Transverse colon (tissue), 3 donors: ENCODE measurements around the gene TFCP2L1.

Experiments used
- POLR2A ChIP-seq: fragments of 450-650 bp; IDR thresholded peaks from one replicate; pipeline ENCODE4 v1.6.1; 2016; ENCODE audit warnings: antibody characterized with exemption, mild to moderate bottlenecking, moderate library complexity
- TF ChIP-seq, protein P1 (sequence below), 5 experiments: fragments of 200-600 bp in 3 of 5; fragments of 450-650 bp in 2 of 5; sonication (generic) in 3 of 5; IDR thresholded peaks; 1 replicate in 2 of 5; 2 replicates in 3 of 5; pipeline ENCODE4 v1.5.1; 2016 to 2017; ENCODE audit warnings: antibody characterized with exemption in 5 of 5, inconsistent platforms in 3 of 5, mild to moderate bottlenecking in 2 of 5, moderate library complexity in 1 of 5

DNA sequence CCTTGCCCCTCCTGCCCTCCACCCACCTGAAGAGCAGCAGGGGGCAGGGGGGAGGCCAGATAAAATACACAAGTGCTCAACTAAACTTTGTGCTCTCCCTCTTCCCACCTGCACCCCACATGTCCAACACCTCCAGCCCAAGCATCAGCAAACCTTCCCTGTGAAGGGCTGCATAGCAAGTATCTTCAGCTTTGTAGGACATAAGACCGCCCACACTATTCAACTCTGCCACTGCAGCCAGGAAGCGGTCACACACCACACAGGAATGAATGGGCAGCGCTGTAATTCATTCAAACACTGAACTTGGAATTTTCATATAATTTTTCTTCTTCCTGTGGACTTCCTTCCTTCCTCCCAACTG, 27.5 kb downstream of the TFCP2L1 start:
- no peak for TF ChIP-seq POLR2A
- TF ChIP-seq, protein P1, sequence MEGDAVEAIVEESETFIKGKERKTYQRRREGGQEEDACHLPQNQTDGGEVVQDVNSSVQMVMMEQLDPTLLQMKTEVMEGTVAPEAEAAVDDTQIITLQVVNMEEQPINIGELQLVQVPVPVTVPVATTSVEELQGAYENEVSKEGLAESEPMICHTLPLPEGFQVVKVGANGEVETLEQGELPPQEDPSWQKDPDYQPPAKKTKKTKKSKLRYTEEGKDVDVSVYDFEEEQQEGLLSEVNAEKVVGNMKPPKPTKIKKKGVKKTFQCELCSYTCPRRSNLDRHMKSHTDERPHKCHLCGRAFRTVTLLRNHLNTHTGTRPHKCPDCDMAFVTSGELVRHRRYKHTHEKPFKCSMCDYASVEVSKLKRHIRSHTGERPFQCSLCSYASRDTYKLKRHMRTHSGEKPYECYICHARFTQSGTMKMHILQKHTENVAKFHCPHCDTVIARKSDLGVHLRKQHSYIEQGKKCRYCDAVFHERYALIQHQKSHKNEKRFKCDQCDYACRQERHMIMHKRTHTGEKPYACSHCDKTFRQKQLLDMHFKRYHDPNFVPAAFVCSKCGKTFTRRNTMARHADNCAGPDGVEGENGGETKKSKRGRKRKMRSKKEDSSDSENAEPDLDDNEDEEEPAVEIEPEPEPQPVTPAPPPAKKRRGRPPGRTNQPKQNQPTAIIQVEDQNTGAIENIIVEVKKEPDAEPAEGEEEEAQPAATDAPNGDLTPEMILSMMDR (IDR thresholded peaks at IDR 0.05), result no peak
